Ishikawa (cell line): ENCODE measurements around the gene PIN4.

Experiments
- CREB1 ChIP-seq: IDR thresholded peaks from 2 replicates; pipeline ENCODE4 v1.6.1; 2012; ENCODE audit warnings: low read depth
- EP300 ChIP-seq: IDR thresholded peaks from 2 replicates; pipeline ENCODE4 v1.6.1; 2012; ENCODE audit warnings: borderline replicate concordance
- RAD21 ChIP-seq: IDR thresholded peaks from 2 replicates; pipeline ENCODE4 v1.6.1; 2012; ENCODE audit warnings: low read depth
- TEAD4 ChIP-seq: IDR thresholded peaks from 2 replicates; pipeline ENCODE4 v1.6.1; 2012

GRCh38 chrX:72230290-72230689, 48.7 kb downstream of the PIN4 start:
- no peak for TF ChIP-seq EP300
- no peak for TF ChIP-seq RAD21
- TF ChIP-seq CREB1, result no peak
- no peak for TF ChIP-seq TEAD4
